GM12892 (cell line): Measurements from ENCODE around the gene TNFSF9.

Experiments used
- POLR2A ChIP-seq: IDR thresholded peaks from 2 replicates; pipeline ENCODE4 v1.6.1; 2011; ENCODE audit warnings: low read depth, low read length, control low read depth
- POLR2AphosphoS5 ChIP-seq: IDR thresholded peaks from 2 replicates; pipeline ENCODE4 v1.6.1; 2011; ENCODE audit warnings: low read depth, low read length, control low read depth
- TAF1 ChIP-seq: IDR thresholded peaks from 2 replicates; pipeline ENCODE4 v1.6.1; 2011; ENCODE audit warnings: low read depth, mild to moderate bottlenecking, control low read depth, low read length, borderline replicate concordance

DNA sequence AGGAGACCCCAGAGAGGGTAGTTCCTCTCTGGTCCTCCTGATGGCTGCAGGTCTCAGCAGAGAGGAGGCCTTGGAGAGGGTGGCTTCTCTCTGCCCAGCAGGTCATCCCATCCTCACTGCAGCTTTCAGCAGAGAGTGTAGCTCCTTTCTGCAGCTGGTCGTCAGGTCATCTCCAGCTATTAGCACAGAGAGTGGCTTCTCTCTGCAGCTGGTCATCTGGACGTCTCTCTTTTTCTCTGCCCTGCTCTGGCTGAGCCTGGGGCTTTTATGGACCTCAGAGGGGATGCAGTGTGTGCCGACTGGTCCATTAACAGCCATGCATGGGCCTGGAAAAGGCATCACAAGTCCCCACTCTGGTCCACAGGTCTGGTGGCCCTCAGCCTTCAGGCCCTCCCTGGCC, 20.3 kb downstream of the TNFSF9 start:
- no peak for TF ChIP-seq POLR2A
- TF ChIP-seq POLR2AphosphoS5: no peak
- TF ChIP-seq TAF1: no peak
